ENCODE measurements around the gene GABRA4.

GABRA4 gene

DNA sequence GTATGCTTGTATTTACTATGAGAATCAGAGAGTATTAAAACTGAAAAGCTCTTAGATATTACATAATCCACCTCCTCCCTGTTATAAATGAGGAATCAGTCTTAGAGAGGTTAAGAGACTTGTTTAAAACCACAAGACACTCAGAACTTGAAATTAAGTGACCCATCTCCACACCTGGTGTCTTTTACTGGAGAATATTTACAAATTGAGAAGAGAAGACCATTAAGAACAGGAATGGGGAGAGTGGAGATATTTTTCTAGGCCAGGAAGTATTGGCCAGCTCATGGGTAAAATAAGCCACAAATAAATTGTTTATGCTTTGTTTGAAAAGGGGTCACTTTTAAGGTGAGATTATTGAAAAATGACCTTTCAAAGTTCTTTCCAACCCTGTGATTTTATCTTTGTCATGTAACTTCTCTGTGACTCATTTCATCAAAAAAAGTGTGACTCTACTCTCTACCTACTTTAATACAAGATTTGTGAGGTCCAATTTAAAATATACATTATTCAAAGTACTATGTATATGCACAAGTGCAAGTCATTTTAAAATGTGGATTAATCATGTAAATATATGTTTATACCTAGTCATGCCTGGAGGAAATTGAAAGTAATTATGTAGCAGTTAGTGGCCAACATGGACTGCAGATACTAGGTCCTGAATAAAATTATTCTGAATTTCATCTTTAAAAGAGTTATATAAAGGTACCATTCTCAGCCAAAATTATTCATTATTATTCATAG is 68.4 kb downstream of the GABRA4 start:
- DNase-seq: no peak

DNA sequence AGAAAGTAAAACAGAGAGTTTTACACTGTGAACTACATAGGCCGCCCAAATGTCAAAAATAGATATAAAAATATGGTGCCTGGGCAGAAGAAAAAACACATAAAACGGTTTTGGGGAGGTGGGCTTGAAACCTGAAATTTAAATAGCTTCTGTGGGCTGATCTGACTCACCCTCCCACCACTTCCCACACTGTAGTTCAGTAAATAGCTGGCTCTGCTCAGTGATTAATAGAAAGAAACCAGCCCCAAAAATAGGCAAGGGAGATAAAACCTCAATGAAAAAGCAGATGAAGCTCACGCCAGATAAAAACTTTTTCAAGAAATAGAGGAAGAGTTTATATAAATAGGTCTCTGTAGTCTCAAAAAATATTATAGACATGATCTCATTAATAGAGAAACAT is 71.2 kb downstream of the GABRA4 start:
- no peak for DNase-seq

DNA sequence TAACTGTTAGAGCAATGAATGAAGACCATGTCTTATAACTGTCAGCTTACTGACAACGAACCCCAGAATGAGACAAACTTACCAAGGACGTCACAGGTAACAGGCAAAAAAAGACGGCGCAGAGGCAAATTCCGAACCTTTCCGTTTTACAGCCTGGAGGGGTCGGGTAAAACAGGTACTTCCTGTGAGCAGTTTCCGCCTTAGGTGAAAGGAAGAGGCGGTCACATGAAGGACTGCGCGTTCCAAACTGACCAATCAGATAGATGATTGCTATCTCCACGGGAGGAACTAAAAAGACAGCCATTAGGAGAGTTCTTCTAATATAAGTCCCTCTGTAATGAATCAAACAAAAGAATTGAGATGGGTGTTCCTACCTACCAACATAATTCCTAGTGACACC is 84.3 kb downstream of the GABRA4 start, which contains the start of gene COX7B2:
COX7B2 (minus strand) TSS at position 168 of the 400 bp plus-strand sequence. CDS start 174,053 bp downstream, outside the sequence.
- DNase-seq: no peak

DNA sequence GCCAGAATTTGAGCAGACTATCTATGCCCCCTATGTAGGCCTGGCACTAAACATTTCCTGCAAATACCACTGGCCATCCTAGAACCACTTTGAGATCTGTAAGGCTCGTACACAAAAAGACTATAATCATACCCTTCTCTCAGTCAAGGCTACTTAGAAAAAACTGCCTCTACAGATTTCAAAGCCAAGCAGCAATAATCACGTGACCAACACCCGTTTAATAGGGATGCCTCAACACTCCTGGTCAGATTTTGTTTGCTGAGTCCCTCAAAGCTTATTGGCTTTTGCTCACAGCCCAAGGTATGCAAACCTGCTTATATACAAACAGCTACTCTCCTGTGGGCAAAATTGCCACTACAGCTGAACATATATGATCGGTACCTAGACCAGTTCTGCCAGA is 85.2 kb downstream of the GABRA4 start:
- no peak for DNase-seq

DNA sequence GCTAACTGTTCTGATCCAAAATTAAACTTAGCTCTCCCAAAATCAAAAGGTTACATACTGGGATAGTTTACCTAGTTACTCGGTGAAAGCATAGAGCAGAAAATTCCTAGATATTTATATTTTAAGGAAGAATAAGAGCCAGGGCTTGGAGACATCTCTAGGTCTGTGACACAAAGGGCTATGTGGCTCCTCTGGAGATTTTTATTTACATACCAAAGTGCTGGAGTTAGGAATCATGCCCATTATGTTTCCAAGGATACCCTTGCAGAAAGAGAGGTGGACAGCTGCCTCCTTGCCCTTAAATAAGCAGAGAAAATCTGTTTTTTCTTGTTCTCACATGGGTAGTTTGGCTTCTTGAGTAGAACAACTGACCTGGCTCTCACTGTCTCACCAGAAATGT is 93.3 kb downstream of the GABRA4 start:
- no peak for DNase-seq

DNA sequence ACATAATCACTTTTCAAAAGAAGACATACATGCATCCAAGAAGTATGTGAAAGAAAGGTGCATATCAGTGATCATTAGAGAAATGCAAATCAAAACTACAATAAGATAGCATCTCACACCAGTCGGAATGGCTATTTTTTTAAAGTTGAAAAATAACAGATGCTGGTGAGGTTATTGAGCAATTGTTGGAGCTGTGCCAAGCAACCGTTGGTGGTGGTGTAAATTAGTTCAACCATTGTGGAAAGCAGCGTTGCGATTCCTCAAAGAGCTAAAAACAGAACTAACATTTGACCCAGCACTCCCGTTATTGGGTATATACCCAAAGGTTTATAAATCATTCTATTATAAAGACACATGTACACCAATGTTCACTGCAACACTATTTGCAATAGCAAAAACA is 98.6 kb downstream of the GABRA4 start:
- DNase-seq: no peak

DNA sequence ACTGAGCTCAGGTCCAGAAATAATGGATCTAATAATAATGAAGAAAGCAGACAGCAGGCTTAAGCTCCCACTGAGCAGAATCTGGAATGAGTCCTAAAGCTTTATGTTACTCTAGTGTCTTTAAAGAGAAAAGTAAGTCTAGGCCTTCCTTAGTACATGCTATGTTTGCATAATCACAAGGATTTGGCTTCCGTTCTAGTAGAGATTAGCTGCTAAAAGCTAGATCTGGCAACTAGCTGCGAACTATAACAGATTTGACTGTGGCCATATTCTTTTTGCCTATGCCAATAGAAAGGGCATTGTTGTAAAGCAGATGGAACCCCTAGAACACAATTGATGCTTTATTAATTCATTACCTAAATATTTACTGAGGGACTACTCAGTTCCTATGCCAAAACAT is 103.3 kb downstream of the GABRA4 start:
- DNase-seq: no peak

DNA sequence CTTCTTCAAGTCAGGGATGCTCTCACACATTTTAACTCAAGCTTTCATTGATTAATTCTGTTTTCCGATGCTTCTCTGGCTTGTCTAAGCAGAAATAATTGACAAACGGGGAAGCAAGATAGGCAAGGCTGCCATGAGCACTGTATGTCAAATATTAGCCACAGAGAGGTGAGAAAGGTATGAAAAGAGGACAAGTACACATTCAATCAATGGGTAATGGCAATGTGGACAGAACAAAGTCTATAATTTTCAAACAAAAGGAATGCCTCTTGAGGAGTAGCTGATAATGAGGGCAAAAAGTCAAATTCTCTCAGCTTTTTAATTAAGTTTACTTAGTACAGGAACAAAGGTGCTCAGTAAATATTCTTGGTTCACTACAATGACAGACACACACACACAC is 104.0 kb downstream of the GABRA4 start:
- no peak for DNase-seq

DNA sequence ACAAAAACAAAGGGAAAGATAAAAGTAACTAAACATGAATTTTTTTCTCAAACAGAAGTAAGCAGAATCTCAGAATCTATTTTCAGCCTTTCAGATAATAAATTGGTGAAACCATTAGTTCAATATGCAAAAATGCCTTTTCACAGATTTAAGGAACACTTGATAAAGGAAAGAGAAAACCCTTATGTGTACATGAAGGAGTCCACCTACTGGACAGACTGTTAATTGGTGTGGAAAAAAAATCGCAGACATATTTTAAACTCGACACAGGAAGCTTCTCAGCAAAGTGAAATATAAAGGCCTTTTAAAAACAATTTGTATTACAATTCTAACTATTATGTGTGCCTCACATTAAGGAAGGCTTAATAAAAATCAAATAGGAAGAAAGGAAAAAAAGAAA is 106.7 kb downstream of the GABRA4 start:
- DNase-seq: no peak

DNA sequence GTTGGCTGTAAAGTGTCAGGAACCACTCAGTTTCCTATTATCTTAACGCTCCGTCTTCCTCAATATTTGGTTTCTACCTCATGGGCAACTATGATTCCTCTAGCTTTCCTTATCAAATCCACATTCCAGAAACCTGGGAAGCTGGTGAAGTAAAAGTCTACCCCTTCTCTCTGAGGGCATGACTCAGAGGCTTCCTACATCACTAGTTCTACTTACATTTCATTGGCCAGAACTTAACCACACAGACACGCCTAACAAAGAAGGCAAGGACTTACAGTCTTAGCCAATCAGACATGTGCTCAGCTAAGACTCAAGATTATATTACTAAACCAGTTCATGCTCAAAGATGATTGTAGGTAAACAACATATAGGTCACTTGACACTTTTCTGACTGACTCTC is 114.7 kb downstream of the GABRA4 start:
- no peak for DNase-seq

DNA sequence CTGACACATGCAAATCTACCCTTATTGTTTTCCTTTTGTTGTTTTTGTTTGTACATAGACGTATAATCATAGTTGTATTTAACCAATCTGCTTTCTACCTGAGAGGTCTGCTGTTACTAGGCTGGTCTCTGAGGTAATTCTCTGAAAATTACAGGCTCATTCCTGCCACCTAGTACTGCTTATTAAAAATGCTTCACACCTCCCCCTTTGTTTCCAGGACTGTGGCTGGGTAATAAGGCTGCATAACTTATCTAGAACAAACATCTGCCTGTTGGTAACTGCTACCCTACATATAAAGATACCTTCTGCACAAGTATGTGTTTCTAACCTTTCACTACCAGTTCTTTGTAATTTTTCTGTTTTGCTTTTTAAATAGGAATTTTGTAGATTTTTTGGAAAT is 118.6 kb downstream of the GABRA4 start:
- DNase-seq: no peak

DNA sequence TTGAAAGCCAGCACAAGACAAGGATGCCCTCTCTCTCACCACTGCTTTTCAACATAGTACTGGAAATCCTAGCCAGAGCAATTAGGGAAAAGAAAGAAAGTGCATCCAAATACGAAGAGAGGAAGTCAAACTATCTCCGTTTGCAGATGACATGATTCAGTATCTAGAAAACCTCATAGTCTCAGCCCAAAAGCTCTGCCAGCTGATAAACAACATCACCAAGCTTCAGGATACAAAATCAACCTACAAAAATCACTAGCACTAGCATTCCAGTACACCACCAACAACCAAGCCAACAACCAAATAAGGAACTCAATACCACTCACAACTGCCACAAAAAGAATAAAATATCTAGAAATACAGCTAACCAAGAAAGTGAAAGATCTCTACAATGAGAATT is 123.0 kb downstream of the GABRA4 start:
- DNase-seq: no peak
